Uterus (tissue), 2 donors: ENCODE measurements around the gene KCNJ9.

Experiments used
- POLR2A ChIP-seq, 2 donors: fragments of 450-650 bp; IDR thresholded peaks; one replicate each; pipeline ENCODE4 v1.6.1; 2016; ENCODE audit warnings: antibody characterized with exemption in 2 of 2, mild to moderate bottlenecking in 1 of 2, moderate library complexity in 1 of 2
- TF ChIP-seq, protein P1 (sequence below), 4 experiments: fragments of 200-600 bp in 2 of 4; fragments of 450-650 bp in 2 of 4; sonication (generic) in 2 of 4; IDR thresholded peaks; one replicate each; pipeline ENCODE4 v1.5.1; 2016 to 2019; ENCODE audit warnings: antibody characterized with exemption in 4 of 4, mild to moderate bottlenecking in 2 of 4, moderate library complexity in 1 of 4

DNA sequence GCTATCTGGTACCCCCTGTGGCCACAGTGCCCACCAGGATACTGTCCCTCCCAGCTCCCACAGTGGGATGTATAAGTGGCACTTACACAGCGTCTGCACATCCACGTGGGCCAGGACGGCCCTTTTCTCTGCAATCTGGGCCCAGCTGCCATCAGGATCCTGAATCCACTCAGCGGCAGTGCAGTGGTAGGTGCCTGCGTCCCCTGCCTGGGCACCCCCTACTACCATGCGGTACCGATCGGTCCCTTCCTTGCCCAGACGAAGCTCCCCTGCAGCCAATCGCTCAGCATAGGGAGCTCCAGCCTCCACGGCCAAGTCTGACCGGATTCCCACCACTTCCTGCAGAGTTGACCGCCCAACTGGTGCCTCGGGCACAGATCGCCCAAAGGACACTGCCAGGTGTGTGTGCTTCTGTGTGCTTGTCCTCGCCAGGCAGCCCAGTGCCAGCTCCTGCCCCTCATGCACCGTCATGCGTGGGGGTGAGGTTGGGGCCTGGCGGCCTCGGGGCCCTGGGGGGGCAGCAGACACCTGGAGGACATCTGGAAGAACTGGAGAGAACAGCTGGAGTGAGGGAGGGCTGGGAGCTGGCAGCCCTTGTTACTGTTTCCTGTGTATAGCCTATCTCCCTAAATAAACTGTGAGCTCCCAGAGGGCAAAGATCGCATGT is 12.4 kb downstream of the KCNJ9 start:
- TF ChIP-seq, protein P1, sequence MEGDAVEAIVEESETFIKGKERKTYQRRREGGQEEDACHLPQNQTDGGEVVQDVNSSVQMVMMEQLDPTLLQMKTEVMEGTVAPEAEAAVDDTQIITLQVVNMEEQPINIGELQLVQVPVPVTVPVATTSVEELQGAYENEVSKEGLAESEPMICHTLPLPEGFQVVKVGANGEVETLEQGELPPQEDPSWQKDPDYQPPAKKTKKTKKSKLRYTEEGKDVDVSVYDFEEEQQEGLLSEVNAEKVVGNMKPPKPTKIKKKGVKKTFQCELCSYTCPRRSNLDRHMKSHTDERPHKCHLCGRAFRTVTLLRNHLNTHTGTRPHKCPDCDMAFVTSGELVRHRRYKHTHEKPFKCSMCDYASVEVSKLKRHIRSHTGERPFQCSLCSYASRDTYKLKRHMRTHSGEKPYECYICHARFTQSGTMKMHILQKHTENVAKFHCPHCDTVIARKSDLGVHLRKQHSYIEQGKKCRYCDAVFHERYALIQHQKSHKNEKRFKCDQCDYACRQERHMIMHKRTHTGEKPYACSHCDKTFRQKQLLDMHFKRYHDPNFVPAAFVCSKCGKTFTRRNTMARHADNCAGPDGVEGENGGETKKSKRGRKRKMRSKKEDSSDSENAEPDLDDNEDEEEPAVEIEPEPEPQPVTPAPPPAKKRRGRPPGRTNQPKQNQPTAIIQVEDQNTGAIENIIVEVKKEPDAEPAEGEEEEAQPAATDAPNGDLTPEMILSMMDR (IDR thresholded peaks at IDR 0.05), result no peak
- no peak for TF ChIP-seq POLR2A (IDR thresholded peaks at IDR 0.05)
